Progenitor cell of endocrine pancreas (in vitro differentiated cells): ENCODE measurements around the gene SORCS2. TPM values are rescaled to one million over a fixed set of nuclear protein-coding genes. Genes with fewer than 3 reads are reported as not detected.
A peak's percentile ranks its signal among the peaks of the same experiment; 100 is the strongest.

Experiments
- DNase-seq: peaks from one replicate; pipeline ENCODE4 v3.0.0; 2021; ENCODE audit warnings: low spot score; ENCODE audit not compliant: unreplicated experiment
- H3K27ac Mint-ChIP-seq: 2 replicates; pipeline ENCODE4 v1.8.0; 2021; ENCODE audit warnings: mild to moderate bottlenecking, moderate library complexity, mixed read lengths
- H3K27me3 Mint-ChIP-seq: 2 replicates; pipeline ENCODE4 v1.8.0; 2021; ENCODE audit warnings: mixed read lengths
- H3K36me3 Mint-ChIP-seq: 2 replicates; pipeline ENCODE4 v1.8.0; 2022; ENCODE audit warnings: mixed read lengths; ENCODE audit not compliant: insufficient read depth
- H3K4me1 Mint-ChIP-seq: 2 replicates; pipeline ENCODE4 v1.8.0; 2021; ENCODE audit warnings: low read depth, mixed read lengths
- H3K4me3 Mint-ChIP-seq: 2 replicates; pipeline ENCODE4 v1.8.0; 2021; ENCODE audit warnings: low read depth, mild to moderate bottlenecking, moderate library complexity, mixed read lengths
- H3K9me3 Mint-ChIP-seq: 2 replicates; pipeline ENCODE4 v1.8.0; 2021; ENCODE audit warnings: low read depth, mixed read lengths
- CTCF ChIP-seq: fragments of 200-600 bp; sonication (generic); IDR thresholded peaks from one replicate; pipeline ENCODE4 v1.5.0; 2021; ENCODE audit warnings: antibody characterized with exemption, mild to moderate bottlenecking; ENCODE audit not compliant: unreplicated experiment
- total RNA-seq: library from RNA; stranded (reverse); gene quantifications from 2 replicates; pipeline ENCODE4 v1.2.1, GENCODE V29; 2021

SORCS2 gene
- total RNA-seq, 1 donor from 2014 or later: 2.2 TPM

DNA sequence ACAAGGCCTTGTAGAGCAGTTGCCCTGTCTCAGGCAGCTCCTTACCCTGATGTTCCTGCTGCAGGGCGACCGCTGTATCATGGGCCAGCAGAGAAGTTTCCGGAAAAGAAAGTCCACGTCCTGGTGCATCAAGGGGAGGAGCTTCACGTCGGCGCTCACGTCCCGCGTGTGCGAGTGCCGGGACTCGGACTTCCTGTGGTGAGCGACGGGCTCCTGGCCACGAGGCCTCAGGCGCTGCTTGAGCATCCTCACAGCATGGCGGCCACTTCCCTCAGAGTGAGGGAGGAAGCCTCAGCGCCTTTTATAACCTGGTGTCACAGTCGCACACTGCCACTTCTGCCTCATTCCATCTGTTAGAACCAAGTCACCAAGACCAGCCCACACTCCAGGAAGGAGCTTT is 521.8 kb downstream of the SORCS2 start:
- H3K9me3 Mint-ChIP-seq: no peaks in the 10 kb centered on the region
- no peak for TF ChIP-seq CTCF
- H3K4me3 Mint-ChIP-seq: no peak overlapping the region
- H3K4me1 Mint-ChIP-seq: no peaks in the 10 kb centered on the region
- no peaks in the 10 kb centered on the region for H3K36me3 Mint-ChIP-seq
- H3K27me3 Mint-ChIP-seq: peaks cover 40% of the 10 kb centered on the region
- H3K27ac Mint-ChIP-seq: no peak overlapping the region
- no peak for DNase-seq

- DNase-seq: no peak
- H3K27ac Mint-ChIP-seq: no peak overlapping the region
- H3K27me3 Mint-ChIP-seq: peaks cover 43% of the 10 kb centered on the region
- no peak for TF ChIP-seq CTCF
- H3K9me3 Mint-ChIP-seq: no peaks in the 10 kb centered on the region
- no peak overlapping the region for H3K4me3 Mint-ChIP-seq
- H3K4me1 Mint-ChIP-seq: no peaks in the 10 kb centered on the region
- H3K36me3 Mint-ChIP-seq: no peaks in the 10 kb centered on the region
These were observed 522.4 kb downstream of the SORCS2 start for GRCh38 chr4:7714738-7715137.

GRCh38 chr4:7715271-7716009 is 523.1 kb downstream of the SORCS2 start:
- no peaks in the 10 kb centered on the region for H3K36me3 Mint-ChIP-seq
- H3K27ac Mint-ChIP-seq: peak overlapping the region; percentile 15
- H3K27me3 Mint-ChIP-seq: peaks cover 50% of the 10 kb centered on the region
- H3K9me3 Mint-ChIP-seq: no peaks in the 10 kb centered on the region
- no peak overlapping the region for H3K4me3 Mint-ChIP-seq
- DNase-seq: no peak
- H3K4me1 Mint-ChIP-seq: no peaks in the 10 kb centered on the region
- no peak for TF ChIP-seq CTCF

DNA sequence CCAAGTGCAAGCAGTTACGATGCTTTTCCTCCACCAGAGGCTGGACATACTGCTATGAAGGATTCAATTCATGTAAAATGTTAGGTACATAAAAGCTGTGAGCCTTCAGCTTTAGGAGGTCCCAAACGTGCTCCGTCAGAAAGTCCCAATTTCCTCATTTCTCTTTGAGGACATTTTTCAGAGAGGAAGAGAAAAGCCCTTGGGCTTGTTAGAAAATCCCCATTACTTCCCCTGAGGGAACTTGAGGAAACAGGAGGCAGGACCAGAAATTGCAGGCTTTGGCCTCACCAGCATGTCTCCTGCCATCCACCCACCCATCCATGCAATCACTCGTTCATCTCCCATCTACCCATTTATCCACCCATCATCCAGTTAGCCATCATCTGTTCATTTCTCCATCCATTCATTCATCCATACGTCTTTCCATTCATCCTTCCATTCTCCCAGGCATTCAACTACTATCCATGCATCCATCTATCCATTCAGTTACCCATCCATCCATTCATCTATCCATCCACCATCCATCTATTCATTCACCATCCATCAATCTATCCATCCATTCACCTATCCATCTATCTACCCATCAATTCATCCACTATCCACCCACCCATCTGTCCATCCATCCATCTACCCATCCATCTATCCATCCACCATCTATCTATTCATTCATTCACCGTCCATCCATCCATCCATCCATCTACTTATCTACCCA is 523.8 kb downstream of the SORCS2 start:
- peaks cover 55% of the 10 kb centered on the region for H3K27me3 Mint-ChIP-seq
- H3K4me1 Mint-ChIP-seq: no peaks in the 10 kb centered on the region

More for the DNA sequence above, 523.8 kb downstream of the SORCS2 start:
- no peak for DNase-seq
- TF ChIP-seq CTCF: no peak
- Mint-ChIP-seq H3K9me3 (no peaks in the 10 kb centered on the region), H3K4me3 (no peak overlapping the region), H3K36me3 (no peaks in the 10 kb centered on the region), H3K27ac (peak overlapping the region; percentile 15)
